Measurements from ENCODE around the gene TEF. TPM values are rescaled to one million over a fixed set of nuclear protein-coding genes. Genes with fewer than 3 reads are reported as not detected.

The TEF gene
- total and polyA plus RNA-seq, 9 of the 15 experiments (the other 6 are each of a cell fraction or from before 2014, with no cell fraction given), result 0.04 to 3.1 (median 1.2) TPM

DNA sequence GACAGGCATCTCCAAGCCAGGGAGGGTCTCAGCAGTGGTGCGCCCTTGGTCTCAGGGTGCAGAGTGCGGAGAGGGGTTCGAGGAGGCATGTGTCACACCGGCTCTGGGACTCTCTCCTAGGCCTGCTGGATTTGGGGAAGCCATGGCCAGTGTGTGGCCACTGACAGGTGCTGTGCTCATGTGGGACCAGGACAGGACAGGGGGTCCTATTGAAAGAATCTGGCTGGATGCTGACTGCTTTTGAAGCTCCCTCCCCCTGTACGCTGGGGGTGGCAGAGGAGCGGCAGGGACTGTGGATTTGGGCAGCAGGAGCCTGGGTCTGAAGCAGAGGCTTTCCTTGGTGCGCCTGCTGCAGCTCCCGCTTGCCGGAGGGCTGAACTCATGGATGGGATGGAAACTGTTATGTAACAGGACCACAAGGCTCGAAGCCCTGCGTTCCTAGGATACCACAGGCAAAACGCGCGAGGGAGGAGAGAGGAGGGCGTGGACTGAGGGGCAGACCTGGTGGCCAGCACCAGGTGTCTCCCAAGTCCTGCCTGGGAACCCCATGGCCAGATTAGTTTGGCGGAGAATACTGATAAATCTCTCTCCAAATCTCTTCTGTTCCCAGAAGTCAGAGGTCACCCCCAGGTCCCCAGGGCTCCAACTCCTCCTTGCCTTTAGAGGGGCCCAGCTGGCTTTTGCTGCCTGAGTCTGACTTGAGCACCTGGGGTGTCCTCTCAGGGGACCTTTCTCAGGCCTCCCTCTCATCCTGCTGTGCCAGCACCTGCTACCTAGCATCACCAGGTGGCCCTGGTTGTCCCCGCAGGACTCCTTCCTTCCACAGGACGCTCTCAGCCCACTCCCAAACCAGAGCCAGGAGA lies 13.8 kb upstream of the TEF start (continued):
- TF ChIP-seq, protein P1, sequence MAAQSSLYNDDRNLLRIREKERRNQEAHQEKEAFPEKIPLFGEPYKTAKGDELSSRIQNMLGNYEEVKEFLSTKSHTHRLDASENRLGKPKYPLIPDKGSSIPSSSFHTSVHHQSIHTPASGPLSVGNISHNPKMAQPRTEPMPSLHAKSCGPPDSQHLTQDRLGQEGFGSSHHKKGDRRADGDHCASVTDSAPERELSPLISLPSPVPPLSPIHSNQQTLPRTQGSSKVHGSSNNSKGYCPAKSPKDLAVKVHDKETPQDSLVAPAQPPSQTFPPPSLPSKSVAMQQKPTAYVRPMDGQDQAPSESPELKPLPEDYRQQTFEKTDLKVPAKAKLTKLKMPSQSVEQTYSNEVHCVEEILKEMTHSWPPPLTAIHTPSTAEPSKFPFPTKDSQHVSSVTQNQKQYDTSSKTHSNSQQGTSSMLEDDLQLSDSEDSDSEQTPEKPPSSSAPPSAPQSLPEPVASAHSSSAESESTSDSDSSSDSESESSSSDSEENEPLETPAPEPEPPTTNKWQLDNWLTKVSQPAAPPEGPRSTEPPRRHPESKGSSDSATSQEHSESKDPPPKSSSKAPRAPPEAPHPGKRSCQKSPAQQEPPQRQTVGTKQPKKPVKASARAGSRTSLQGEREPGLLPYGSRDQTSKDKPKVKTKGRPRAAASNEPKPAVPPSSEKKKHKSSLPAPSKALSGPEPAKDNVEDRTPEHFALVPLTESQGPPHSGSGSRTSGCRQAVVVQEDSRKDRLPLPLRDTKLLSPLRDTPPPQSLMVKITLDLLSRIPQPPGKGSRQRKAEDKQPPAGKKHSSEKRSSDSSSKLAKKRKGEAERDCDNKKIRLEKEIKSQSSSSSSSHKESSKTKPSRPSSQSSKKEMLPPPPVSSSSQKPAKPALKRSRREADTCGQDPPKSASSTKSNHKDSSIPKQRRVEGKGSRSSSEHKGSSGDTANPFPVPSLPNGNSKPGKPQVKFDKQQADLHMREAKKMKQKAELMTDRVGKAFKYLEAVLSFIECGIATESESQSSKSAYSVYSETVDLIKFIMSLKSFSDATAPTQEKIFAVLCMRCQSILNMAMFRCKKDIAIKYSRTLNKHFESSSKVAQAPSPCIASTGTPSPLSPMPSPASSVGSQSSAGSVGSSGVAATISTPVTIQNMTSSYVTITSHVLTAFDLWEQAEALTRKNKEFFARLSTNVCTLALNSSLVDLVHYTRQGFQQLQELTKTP (IDR thresholded peaks at IDR 0.05; ENCODE audit: low read depth in 1 of 2, partially characterized antibody in 2 of 2), result no peak
- TF ChIP-seq ATF7 (IDR thresholded peaks at IDR 0.05), result no peak
- TF ChIP-seq ATF1 (CRISPR knock-in tag; IDR thresholded peaks at IDR 0.05), result no peak
- no peak for TF ChIP-seq ATF1 (tag; IDR thresholded peaks at IDR 0.05)
- TF ChIP-seq, protein P2, sequence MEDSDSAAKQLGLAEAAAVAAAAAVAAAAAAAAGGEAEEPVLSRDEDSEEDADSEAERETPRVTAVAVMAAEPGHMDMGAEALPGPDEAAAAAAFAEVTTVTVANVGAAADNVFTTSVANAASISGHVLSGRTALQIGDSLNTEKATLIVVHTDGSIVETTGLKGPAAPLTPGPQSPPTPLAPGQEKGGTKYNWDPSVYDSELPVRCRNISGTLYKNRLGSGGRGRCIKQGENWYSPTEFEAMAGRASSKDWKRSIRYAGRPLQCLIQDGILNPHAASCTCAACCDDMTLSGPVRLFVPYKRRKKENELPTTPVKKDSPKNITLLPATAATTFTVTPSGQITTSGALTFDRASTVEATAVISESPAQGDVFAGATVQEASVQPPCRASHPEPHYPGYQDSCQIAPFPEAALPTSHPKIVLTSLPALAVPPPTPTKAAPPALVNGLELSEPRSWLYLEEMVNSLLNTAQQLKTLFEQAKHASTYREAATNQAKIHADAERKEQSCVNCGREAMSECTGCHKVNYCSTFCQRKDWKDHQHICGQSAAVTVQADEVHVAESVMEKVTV (CRISPR knock-in tag; IDR thresholded peaks at IDR 0.05), result no peak
- TF ChIP-seq LCOR (CRISPR knock-in tag; IDR thresholded peaks at IDR 0.05), result no peak
- TF ChIP-seq, protein P3, sequence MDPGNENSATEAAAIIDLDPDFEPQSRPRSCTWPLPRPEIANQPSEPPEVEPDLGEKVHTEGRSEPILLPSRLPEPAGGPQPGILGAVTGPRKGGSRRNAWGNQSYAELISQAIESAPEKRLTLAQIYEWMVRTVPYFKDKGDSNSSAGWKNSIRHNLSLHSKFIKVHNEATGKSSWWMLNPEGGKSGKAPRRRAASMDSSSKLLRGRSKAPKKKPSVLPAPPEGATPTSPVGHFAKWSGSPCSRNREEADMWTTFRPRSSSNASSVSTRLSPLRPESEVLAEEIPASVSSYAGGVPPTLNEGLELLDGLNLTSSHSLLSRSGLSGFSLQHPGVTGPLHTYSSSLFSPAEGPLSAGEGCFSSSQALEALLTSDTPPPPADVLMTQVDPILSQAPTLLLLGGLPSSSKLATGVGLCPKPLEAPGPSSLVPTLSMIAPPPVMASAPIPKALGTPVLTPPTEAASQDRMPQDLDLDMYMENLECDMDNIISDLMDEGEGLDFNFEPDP (CRISPR knock-in tag; IDR thresholded peaks at IDR 0.05), result no peak
- TF ChIP-seq KDM2B (CRISPR knock-in tag; IDR thresholded peaks at IDR 0.05), result no peak
- TF ChIP-seq ZNF589 (CRISPR knock-in tag; IDR thresholded peaks at IDR 0.05; ENCODE audit: low read depth), result no peak
- no peak for TF ChIP-seq TEAD2 (tag; IDR thresholded peaks at IDR 0.05)
- TF ChIP-seq, protein P4, sequence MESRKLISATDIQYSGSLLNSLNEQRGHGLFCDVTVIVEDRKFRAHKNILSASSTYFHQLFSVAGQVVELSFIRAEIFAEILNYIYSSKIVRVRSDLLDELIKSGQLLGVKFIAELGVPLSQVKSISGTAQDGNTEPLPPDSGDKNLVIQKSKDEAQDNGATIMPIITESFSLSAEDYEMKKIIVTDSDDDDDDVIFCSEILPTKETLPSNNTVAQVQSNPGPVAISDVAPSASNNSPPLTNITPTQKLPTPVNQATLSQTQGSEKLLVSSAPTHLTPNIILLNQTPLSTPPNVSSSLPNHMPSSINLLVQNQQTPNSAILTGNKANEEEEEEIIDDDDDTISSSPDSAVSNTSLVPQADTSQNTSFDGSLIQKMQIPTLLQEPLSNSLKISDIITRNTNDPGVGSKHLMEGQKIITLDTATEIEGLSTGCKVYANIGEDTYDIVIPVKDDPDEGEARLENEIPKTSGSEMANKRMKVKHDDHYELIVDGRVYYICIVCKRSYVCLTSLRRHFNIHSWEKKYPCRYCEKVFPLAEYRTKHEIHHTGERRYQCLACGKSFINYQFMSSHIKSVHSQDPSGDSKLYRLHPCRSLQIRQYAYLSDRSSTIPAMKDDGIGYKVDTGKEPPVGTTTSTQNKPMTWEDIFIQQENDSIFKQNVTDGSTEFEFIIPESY (CRISPR knock-in tag; IDR thresholded peaks at IDR 0.05), result no peak; the same call in 1 of the 2 replicates
